ENCODE data around the gene DDR1.
"Not testable (repeated sequence)": the region's sequence is repeated elsewhere in the genome, so short reads cannot be mapped to it uniquely, and the experiment has no call there.

Gene DDR1

DNA sequence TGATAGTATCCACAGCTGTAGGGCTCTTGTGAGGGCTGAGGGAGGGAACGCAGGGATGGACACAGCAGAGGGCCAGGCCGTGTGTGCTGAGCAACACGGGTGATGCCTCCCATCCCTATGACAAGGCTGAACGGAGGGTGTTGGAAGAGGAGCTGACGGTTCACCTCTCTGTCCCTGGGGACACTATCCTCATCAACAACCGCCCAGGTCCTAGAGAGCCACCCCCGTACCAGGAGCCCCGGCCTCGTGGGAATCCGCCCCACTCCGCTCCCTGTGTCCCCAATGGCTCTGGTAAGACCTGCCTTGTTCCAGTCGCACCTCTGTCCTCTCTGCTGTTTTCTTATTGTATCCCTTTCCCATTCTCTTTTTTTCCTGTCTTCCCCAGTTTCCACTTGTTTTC is 10.1 kb downstream of the DDR1 start:
- DNase-seq: no peak

DNA sequence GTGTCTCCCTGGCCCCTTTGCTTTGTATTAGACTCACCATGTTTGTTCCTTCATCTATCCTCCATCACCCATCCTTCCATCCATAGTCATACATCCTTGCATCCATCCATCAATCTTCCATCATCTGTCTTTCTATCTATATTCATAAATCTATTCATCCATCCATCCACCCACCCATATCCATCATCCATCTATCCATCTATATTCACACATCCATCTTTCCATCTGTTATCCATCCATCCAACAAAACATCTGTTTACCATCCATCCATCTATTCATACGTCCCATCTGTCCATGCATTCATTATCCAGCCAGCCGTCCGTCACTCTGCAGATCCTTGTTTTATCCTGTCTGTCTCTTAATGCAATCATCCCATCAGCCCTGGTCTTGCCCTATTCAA is 10.6 kb downstream of the DDR1 start:
- DNase-seq: no peak

DNA sequence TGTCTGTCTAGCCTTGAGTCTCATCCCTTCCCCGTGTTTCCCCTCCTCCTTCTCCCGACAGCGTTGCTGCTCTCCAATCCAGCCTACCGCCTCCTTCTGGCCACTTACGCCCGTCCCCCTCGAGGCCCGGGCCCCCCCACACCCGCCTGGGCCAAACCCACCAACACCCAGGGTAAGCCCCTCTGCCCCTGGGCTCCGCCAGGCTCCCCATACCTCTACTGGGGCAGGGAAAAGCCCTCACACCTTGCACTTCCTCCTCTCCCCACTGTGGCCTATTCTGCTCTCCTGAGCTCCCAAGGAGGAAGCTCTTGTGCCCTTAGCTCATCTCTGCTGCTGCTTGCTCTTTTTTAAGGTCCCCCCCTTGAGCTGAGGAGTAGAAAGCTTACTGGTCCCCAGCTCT is 11.0 kb downstream of the DDR1 start:
- DNase-seq: no peak

DNA sequence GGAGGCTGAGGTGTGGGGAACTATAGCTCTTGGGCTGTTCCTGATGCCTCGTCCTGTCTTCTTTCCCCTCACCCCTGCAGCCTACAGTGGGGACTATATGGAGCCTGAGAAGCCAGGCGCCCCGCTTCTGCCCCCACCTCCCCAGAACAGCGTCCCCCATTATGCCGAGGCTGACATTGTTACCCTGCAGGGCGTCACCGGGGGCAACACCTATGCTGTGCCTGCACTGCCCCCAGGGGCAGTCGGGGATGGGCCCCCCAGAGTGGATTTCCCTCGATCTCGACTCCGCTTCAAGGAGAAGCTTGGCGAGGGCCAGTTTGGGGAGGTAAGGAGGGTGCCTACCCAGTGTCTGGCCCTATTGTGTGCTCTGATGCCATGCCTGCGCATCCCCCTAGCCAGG is 12.2 kb downstream of the DDR1 start:
- no peak for DNase-seq

DNA sequence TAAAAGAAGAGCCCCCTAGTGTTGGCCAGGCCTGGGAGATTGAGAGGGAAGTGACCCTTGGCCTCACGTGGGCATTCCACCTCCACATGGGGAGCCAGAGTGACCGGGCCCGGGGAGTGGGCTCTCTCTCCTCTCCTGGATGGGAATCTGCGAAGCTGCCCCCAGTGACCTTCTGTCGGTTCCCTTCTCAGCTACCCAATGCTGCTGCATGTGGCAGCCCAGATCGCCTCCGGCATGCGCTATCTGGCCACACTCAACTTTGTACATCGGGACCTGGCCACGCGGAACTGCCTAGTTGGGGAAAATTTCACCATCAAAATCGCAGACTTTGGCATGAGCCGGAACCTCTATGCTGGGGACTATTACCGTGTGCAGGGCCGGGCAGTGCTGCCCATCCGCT is 13.6 kb downstream of the DDR1 start:
- no peak for DNase-seq

DNA sequence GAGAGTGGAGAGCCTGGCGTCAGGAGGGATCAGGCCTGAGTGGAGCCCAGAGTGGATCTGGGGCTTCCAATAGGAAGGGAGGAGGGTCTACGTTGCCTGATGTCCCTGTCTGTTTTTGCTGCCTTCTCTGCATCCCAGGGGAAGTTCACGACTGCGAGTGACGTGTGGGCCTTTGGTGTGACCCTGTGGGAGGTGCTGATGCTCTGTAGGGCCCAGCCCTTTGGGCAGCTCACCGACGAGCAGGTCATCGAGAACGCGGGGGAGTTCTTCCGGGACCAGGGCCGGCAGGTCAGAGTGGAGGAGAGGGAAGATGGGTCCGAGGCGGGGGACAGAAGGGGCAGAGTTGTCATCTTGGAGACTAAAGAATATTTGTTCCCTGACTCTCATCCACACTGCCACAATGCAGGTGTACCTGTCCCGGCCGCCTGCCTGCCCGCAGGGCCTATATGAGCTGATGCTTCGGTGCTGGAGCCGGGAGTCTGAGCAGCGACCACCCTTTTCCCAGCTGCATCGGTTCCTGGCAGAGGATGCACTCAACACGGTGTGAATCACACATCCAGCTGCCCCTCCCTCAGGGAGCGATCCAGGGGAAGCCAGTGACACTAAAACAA is 14.5 kb downstream of the DDR1 start:
- DNase-seq: peak in 1 of 14 donors; percentile 47

DNA sequence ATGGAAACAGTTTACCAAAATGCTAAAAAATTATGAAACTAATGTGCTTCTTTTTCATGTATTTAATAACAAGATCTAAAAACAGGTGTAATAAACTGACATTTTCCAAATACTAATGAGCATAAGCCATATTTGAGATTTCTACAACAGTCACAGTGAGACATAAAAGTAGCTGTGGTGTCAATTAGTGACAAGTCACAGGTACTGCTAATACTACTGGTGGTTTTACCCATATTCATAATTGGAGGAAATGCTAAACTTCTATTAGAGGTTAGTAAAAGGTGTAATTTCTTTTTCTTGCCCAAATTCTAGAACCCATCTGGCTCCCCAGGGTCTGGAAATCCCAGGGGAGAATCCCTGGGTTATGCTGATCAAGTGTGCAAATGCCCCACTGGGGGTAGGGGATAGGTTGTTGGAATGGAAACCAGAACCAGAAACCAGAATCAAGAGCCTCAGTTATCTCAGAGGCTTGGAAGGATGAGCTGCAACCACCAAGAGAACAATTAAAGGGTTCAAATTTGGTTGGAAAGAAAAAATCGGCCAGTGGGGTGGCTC is 16.6 kb downstream of the DDR1 start:
- no peak for DNase-seq

DNA sequence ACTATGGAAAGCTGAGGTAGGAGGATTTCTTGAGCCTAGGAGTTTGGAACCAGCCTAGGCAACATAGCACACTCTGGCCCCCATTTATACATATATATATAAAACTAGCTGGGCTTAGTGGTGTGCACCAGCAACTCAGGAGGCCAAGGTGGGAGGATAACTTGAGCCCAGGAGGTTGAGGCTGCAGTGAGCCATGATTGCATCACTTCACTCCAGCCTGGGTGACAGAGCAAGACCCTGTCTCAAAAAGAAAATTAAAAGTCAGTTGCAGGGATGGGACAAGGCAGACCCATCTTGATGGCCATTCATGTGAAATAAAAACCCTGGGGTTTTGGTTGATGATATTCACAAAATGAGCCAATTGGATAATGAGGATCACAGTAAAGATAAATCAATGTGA is 17.1 kb downstream of the DDR1 start:
- DNase-seq: no peak

DNA sequence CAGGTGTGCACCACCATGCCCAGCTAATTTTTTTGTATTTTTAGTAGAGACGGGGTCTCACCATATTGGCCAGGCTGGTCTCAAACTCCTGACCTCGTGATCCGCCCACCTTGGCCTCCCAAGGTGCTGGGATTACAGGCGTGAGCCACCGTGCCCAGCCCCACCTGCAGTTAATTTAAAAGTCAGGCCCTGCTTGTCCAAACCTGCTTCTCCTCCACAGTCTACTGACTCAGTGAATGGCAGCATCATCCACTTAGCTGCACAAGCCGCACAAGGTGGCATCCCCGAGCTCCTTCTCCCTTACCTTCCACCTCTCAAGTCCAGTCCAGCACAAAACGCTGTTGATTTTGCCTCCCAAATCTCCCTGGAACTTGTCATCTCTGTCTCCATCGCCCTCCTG is 17.9 kb downstream of the DDR1 start:
- DNase-seq: not testable (repeated sequence)

DNA sequence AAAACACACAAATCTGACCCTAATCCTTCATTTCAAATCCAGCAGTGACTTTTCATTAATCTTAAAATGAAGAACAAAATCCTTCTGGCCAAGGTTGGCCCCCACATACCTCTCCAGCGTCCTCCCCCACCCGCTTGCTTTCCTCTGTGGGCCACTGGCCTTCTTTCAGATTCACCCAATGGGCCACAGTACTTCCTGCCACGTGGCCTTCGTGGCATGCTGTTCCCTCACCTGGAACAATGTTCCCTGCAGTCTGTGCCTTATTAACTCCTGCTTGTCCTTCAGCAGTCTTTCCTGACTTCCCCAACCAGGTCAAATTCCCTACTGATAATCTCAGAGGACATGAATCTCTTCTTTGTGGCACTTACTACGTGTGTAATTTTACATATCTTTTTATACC is 18.4 kb downstream of the DDR1 start:
- DNase-seq: no peak

DNA sequence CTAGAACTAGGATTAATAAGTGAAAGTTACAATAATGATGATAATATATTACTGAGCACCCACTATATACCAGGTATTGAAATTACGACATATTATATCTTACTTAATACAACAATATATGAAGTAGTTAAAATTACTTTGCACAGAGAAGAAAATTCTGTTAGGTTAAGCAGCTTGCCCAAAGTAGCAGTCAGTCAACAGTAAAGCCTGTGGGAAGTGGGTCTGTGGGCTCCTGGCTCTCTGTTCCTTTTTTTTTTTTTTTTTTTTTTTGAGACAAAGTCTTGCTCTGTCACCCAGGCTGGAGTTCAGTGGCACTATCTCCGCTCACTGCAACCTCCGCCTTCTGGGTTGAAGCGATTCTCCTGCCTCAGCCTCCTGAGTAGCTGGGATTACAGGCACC is 18.9 kb downstream of the DDR1 start:
- DNase-seq: no peak

DNA sequence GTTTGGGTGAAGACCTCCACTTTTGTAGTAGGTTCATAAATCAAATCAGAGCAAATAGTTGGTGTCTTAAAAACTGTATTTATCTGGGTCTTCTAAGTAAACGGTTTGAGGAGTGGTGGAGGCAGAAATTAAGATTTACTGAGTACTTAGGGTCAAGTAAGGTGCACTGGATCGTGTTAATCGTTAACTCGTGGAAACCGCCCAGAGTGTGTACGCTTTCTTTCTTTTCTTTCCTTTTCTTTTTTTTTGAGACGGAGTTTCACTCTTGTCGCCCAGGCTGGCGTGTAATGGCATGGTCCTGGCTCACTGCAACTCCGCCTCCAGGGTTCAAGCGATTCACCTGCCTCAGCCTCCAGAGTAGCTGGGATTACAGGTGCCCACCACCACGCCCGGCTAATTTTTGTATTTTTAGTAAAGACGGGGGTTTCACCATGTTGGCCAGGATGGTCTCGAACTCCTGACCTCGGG is 23.0 kb downstream of the DDR1 start:
- DNase-seq: not testable (repeated sequence)

DNA sequence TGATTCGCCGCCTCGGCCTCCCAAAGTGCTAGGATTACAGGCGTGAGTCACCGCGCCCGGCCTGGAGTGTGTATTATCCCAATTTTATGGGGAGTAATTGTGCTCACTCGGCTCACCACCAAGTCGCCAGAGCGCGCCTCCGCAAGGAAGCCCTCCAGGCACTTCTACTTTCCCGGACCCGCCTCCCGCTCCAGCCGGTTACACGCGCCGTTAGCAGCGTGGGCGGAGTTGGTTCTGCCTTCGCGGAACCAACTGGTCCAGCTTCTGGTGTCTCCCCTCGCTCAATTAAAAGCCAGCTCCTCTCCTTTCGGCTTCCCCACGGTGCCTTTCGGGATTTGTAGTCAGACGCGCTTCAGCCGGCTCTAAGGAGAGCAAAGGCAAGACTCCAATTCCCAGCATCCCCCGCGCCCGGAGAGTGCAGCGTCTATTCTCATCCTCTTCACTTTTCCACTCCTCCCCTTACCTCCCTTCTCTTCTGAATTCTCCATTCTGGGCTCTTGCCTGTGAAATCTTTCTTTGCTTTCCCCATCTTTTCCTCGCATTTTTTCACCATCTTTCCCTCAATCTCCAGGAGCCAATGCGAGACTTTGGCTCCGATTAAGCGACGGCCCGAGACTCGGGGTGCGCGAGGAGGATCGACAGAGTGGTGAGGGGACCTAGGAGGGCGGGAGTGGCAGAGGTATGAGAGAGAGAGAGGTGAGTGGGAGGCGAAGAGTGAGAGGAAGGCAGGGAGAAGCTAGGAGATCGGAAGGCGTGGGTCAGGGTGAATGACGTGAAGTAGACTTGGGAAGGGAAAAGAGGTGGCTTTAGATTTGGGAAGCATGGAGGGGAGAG is 23.7 kb downstream of the DDR1 start, which contains the start of gene GTF2H4:
TSS of gene GTF2H4 (plus strand) at position 450 of the 834 bp plus-strand sequence.
- DNase-seq: peak; percentile 70 to 97 (median 93)

DNA sequence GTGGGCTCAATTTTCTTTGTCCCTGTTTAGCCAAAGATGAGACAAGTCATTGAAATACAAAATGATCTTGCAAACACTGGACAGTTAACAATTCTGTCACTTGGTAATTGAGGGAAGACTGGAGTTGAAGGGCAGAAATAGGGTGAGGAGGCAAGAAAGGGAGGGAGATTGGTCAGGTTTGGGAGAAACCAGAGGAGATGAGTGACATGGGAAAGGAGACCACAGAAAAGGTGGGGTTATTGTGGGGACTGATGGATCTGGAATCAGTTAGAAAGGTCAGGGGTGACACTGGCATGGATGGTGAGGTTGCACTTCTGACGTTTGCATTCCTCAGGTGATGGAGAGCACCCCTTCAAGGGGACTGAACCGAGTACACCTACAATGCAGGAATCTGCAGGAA is 24.4 kb downstream of the DDR1 start:
- no peak for DNase-seq

DNA sequence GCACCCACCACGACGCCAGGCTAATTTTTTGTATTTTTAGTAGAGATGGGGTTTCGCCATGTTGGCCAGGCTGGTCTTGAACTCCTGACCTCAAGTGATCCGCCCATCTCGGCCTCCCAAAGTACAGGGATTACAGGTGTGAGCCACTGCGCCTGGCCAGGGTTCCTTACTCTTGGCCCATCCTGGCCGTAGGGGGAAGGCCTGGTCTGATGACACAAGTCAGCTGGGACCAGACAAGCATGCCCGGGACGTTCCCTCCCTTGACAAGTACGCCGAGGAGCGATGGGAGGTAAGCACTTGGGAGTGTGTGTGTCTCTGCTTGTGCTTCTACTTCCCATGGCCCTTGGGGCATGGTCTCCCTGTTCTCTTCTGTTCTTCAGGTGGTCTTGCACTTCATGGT is 26.2 kb downstream of the DDR1 start:
- DNase-seq: not testable (repeated sequence)

DNA sequence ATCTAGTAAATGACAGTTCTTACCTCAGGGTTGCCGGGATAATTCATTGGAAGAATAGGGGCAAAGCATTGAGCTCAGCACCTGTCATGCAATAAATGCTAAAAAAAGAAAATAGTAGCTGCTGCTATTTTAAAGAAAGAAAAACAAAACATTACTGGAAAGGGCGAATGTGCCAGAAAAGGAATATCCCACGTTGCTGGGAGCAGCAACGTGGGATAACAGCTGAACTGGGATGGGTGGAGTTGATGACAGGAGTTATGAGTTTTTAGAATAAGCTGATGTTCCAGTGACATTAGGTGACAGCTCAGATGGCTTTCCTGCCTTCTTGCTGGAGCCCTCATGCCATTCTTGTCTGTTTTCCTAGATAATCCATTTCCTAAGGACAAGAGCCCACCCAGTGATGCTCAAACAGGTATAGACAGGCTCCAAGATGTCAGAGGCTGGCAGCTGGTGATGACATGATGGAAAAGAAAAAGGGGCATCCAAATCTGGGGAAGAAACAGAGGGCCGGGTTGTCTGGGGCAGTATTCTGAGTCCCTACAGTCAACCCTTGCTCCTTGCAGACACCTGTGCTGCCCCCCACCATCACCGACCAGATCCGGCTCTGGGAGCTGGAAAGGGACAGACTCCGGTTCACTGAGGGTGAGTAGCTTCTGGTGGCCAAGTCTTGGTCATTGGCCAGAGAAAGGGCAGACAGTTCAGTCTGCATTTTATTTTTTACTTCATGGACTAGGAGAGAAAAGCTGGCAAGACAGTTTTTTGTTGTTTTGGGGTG is 28.6 kb downstream of the DDR1 start:
- peak in 1 of 14 donors; percentile 12 for DNase-seq

DNA sequence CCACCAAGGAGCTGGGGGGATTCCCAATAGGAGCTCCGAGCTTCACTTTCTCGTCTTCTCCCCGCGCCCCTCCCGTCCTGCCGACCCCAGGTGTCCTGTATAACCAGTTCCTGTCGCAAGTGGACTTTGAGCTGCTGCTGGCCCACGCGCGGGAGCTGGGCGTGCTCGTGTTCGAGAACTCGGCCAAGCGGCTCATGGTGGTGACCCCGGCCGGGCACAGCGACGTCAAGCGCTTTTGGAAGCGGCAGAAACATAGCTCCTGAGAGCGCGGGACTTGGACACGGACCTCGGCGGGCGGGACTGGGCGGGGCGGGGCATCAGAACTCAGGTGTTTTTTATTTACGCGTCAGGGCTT is 29.4 kb downstream of the DDR1 start:
- DNase-seq: peak in 2 of 14 donors; percentile 53 to 55

DNA sequence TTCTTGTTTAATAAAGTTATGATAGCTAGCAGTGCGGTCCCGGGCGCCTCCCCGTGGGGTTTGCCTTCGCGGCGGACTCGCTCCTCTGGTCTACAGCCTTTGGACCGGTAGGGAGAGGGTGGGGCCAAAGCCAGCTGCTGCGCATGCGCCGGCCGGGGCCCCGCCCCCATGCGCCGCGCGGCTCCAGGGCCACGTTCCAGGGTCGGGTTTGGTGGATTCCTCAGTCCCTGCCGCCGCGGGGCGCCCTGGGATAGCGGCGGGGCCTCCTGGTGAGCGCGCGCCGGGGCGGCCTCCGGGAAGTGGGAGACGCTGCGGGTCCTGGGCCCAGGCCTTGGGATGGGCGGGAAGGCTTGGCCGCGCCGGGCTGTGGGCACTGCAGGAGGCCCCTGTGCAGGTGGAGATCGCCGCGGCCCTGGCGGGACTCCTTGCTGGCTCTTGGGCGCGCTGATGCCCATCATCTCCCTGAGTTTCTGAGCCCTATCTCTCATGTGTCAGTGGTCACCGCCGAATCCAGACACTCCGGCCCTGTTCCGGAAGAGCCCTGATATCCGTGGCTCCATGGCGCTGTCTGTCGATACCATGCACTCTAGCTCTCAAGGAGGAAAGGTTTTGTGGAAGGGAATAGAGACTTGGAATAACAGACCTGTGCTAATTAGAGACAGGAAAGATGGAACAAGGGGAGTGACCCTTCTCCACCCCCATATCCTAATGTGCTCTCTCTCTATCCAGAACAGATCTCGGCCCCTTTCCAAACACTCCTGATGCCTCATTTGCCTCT is 29.9 kb downstream of the DDR1 start, which contains the start of gene VARS2:
TSS of gene VARS2 (plus strand) at position 163 of the 778 bp plus-strand sequence. CDS start at position 762, 599 bp downstream.
- peak in 13 of 14 donors; percentile 85 to 97 (median 92) for DNase-seq

DNA sequence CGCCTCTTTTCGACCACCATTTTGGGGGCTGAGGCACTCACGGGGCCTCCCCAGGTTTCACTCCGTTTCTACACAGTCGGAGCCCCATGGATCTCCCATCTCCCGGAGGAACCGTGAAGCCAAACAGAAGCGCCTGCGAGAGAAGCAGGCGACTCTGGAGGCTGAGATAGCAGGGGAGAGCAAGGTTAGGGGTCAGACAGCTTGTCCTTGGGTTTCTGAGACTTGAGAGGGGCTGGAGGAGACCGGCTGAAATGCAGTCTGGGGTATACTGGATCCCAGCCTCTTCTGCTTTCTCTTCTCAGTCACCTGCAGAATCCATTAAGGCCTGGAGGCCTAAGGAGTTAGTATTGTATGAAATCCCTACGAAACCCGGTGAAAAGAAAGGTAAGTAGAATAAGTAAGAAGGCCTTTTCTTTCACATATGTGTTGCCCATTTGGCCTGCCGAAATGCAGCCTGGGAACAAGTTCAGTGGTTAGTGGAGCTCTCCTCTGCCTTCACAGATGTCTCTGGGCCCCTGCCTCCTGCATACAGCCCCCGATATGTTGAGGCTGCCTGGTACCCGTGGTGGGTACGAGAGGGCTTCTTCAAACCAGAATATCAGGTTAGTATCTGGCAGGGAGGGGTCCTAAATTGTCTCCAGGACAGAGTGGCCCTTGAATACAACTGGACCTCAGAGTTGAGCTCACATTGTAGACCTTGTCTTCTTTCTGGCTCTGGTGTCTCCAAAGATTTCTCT is 30.7 kb downstream of the DDR1 start:
- DNase-seq: peak in 7 of 14 donors; percentile 41 to 70 (median 57)

DNA sequence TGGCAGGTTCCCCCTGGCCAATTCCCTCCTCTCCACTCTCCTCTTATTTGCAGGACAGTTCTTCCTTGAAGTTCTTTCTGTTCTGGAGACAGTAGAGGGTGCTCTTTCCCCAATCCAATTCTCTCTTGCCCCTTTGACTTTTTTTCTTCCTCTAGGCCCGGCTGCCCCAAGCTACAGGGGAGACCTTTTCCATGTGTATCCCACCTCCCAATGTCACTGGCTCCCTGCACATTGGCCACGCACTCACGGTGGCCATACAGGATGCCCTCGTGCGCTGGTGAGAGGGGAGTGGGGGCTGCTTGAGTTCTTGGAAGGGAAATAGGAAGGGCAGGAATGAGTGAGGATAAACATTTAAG is 31.2 kb downstream of the DDR1 start:
- peak in 11 of 14 donors; percentile 18 to 70 (median 46) for DNase-seq

DNA sequence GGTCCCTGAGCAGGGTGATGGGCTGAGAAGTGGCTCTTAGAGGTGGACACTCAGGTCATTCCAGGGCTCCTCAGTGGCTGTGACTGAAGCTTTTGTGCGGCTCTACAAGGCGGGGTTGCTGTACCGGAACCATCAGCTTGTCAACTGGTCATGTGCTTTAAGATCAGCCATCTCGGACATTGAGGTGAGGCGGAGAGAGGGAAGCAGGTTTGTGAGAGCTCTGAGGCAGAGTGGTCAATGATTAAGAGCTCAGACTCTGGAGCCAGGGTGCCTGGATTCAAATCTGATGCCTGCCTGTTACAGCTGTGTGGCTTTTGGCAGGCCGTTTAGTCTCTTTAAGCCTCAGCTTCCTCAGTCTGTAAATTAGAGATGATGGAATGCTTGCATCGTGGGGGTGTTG is 32.7 kb downstream of the DDR1 start:
- no peak for DNase-seq

Data from C1 segment of cervical spinal cord (tissue), 14 donors.